NCI-H69 (cell line): ENCODE results near the gene AMPH.

ENCODE experiments used
- DNase-seq: peaks from one replicate; lab custom pipeline; 2025; lab: John Stamatoyannopoulos, UW

Gene AMPH

DNA sequence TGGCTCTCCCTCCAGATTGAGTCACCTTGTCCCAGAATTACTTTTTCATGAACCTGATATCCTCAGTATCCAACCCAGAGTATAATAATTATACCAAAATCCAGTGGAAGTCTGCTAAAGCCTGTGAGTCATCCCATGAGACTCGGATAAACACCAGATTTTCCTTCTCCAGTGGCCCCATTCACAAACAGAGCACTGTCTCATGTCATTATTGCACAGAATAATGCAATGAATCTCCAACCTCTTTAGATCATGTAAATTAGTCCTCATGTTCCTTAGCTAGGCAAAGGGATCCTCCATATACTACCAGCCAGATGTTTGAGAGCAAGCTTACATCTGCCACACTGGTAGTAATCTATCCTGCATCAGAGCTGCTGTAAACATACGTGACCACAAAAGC lies 89.0 kb downstream of the AMPH start:
- no peak for DNase-seq

DNA sequence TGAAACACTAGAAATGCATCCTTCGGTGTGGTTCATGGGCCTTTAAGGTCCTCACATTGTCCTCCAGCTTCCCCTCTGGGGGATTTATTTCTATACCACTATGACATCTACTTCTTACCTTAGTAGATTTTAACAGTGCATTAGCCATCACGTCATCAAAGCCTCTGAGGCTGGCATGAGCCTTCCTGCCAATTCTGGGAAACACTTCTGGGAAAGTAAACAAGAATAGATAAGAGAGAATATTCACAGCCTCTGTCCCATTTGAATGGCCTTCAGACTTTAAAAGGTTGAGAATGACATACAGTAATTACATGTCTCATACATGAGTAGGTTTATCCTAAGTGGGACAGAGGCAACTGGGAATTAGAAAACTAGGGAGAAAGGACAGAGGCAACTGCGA lies 89.7 kb downstream of the AMPH start:
- DNase-seq: no peak

GRCh38 chr7:38539477-38540081 lies 91.6 kb downstream of the AMPH start:
- DNase-seq: no peak

DNA sequence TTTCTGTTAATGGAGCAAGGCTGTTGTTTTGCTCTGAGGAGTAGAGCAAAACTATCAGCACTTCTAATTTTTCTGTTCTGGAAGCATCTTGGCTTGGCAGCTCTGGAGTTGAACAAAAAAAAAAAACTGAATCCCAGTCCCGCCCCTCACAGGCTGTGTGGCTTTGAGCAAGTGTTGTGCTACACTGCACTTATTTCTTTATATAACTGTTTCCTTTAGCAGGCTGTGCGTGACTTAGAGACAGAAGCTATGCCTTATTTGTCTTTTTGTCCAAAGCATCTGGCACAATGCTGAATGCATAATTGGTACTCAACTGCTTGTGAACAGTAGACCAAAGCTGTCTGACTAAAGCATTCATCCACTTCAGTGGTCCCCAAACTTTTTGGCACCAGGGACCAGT lies 96.1 kb downstream of the AMPH start:
- no peak for DNase-seq

DNA sequence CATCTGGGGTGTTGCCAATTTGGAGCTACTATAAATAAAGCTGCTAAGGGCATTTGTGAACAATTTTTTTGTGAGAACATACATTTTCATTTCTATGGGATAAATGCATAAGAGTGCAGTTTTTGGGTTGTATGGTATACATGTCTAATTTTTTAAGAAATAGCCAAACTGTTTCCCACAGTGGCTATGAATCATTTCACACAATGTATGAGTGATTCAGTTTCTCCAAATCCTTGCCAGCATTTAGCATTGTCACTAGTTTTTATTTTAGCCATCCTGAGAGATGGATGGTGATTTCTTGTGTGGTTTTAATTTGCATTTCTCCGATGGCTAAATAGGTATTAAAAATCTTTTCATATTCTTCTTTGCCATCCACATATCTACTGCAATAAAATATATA lies 105.3 kb downstream of the AMPH start:
- no peak for DNase-seq

- peak; percentile 8 for DNase-seq
These were observed 106.4 kb downstream of the AMPH start for GRCh38 chr7:38524786-38525185.

- DNase-seq: no peak
These were observed 110.4 kb downstream of the AMPH start for GRCh38 chr7:38520741-38521140.

- DNase-seq: no peak
These were observed 112.6 kb downstream of the AMPH start for GRCh38 chr7:38518541-38518940.

DNA sequence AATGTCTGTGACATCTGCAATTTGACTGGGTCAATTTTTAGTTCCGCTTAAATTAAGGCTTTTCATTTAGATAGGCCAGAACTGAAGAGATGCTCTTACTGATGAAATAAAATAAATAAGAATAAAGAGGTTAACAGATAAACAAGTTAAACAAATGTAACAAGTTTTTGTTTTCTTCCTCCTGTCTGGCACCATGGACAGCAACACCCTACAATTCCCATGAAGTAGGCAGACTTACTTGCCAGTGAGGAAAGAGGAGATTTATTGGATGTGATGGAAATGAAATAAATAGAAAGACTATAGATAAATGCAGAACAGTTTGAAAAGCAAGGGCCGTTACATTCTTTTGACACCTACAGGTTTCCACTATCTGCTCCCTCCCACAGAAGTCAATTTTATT lies 118.5 kb downstream of the AMPH start:
- DNase-seq: no peak

DNA sequence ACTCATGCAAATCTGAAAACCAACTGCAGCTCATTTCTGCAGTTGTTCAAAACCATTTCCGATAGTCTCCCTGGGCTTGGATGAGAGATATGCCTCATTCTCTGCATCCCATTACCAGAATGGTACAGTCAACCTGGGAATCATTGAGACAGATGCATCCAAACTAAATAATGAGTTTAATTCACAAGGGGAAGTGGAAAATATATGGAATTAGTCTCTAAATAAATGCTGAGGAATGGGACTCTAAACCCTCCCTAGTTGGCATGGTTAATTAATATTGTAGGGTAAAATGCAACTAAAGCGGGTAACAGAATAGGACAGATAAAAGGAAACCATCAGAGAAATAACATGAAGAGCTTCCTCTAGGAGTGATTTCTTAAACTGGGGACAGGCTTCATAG lies 118.9 kb downstream of the AMPH start:
- DNase-seq: no peak

DNA sequence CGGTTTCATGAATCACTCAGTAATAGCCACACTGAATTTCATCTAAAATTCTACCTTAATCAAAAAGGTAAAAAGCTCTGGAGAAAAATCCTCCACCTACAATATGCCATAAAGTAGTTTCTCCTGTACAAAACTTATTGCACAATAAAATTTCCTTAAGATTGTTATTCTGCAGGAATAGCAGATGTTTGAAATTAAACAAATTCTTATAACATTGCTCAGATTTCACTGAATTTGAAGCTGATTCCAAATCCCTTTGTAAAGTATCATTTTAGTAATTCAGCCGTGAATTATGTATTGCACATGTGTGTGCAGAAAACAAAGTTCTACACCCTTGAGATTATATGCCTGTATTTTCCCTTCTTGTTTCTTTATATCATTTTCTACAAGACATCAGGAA lies 123.8 kb downstream of the AMPH start:
- no peak for DNase-seq

DNA sequence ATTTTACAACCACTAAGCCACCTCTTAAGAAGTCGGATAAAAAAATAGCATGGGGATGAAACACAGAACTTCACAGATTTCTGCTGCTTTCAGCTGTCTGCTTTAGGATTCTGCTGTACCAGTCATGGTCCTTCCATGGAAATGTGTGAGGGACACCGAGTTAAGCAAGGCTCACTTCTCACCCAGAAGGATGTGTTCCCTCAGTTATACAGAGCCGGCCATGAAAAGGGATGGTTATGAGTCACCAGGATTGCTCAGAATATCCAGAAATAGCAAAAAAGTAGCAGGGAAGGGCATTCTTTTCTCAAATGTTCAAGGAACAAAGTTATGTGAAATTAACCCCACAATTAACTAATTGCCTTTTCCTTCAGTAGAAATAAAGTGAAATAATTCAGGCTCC lies 124.4 kb downstream of the AMPH start:
- no peak for DNase-seq

DNA sequence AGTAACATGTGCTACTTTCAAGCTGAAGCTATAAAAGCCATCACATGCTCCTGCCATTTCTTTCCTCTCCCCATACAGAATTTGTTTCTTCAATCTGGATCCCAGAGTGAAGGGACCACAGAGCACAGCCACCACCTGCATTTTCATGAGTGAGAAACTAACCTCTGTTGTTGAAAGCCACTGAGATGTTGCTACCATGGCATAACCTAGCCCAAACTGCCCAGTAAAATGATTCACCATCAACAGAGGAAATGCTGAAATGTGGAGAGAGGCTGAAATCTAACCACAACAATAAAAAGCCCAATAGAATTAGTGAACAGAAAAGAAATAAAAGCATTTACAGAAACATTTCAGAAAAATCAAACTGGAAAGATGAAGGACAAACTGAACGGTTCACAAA lies 125.2 kb downstream of the AMPH start:
- DNase-seq: no peak

GRCh38 chr7:38504684-38505083 lies 126.5 kb downstream of the AMPH start:
- DNase-seq: no peak

- no peak for DNase-seq
These were observed 128.3 kb downstream of the AMPH start for GRCh38 chr7:38502848-38503247.

DNA sequence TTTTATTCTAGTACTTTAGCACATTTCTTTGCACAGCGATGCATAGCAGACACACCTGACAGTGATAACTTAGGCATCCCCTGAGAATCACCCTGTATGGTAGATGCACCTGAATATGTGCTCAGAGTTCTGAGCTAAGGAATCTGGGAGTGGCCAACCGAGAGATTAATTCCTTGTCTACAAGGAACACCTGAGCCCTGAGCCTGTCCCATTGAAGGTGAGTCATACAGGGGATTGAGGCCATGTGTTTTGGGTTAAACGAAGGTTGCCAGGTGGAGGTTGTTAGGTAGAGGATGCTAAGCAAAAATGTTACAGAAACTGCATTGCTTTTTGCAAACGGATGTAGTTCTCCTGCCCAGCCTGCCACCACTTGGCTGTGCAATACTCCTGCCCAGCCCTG lies 128.9 kb downstream of the AMPH start:
- peak; percentile 43 for DNase-seq

- DNase-seq: peak; percentile 37
These were observed 139.2 kb downstream of the AMPH start for GRCh38 chr7:38492010-38492409.

GRCh38 chr7:38482521-38482920 lies 148.7 kb downstream of the AMPH start:
- no peak for DNase-seq

GRCh38 chr7:38481401-38481800 lies 149.8 kb downstream of the AMPH start:
- DNase-seq: peak; percentile 96

DNA sequence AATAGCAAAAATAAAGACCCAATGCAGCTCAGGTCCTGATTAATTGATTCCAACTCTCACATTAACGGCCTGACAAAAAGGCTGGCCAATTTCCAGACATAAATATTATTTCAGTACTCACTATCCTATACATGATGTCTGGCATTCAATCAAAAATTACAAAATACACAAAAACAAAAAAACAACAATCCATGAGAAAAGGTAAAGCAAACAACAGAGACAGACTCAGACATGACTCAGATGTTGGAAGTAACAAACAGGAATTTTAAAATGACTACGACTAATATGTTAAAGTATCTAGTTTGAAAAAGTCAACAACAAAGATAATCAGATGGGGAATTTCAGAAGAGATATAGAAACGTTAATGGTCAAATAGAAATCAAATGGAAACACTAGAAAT lies 152.8 kb downstream of the AMPH start:
- no peak for DNase-seq

DNA sequence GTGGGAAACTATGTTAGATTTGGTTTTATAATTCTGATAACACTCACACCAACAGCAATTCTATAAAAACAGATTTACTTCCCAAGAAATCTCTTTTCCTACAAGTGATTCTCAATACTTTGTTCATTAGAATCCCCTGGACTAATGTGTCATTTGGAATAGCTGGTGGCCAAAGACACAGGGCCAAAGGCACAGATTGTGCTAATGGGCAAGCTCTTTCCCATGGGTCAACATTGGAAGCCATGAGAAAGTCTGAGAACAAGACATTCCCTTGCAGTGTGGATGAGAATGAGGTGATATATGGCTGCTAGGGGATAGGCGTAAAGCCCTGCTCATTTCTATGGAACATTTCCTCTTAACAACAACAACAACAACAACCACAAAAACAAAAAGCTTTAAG lies 153.8 kb downstream of the AMPH start:
- no peak for DNase-seq

DNA sequence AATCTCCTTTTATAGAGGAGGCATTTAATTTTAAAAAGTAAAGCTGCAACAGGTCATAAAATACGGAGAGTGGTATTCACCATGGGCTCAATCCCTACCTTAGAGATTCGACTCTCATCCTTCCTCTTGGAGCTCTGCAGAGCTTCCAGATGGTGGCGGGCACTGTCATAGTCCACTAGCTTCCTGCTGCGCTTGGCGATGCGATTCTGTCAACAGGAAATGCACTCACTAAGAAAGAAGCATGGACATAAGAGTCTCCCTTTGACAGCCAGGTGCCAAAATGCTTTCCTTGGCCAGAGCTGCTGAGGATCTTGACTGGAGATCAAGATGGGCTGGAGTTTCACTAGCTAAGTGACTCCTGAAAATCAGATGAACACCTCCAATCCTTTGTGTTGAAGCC lies 154.4 kb downstream of the AMPH start:
- no peak for DNase-seq

- no peak for DNase-seq
These were observed 165.2 kb downstream of the AMPH start for GRCh38 chr7:38465956-38466355.

- DNase-seq: peak; percentile 34
These were observed 167.6 kb downstream of the AMPH start for GRCh38 chr7:38463277-38464225.
